ENCODE data around the gene RGR. TPM values are rescaled to one million over a fixed set of nuclear protein-coding genes. Genes with fewer than 3 reads are reported as not detected.

Gene RGR
- total RNA-seq, 1 experiment from 2014 or later = not detected

DNA sequence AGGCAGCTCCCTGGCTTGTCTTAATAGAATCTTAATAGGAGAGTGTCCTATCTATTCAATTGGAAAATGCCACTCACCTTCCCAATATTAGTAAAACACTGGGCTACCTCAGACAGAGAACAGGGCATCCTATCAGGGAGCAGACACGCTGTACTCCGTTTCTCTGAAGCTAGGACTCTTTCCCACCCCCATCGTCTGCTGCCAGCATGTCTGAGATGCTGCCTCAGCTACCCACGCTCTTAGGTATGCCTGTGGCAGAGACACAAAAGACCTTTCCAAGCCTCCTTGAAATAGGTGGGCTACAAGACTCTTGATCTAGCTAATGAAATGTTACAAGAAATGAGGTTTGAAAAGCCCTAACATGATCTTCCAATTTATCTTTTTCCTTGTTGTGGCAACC, 17.0 kb upstream of the RGR start:
- ChIA-PET POLR2A (no interaction called here), CTCF (interaction anchor here (0.5 kb wide), 1 partner anchor 32 kb away, joined by 3 read pairs; no protein-coding TSS in a partner anchor)
- Histone ChIP-seq H3K4me1 (ENCODE audit: control insufficient read depth, insufficient read depth, low read length) (no peaks in the 10 kb centered on the region), H3K27ac (ENCODE audit: low read length) (no peak overlapping the region), H3K9me3 (ENCODE audit: control insufficient read depth, insufficient read depth, low read depth, low read length) (no peaks in the 10 kb centered on the region), H3K36me3 (ENCODE audit: control insufficient read depth, insufficient read depth, low read length) (no peaks in the 10 kb centered on the region; the same call in 1 of the 2 replicates), H3K27me3 (ENCODE audit: control insufficient read depth, insufficient read depth, low read length) (peaks cover 14% of the 10 kb centered on the region), H3K4me3 (ENCODE audit: low read depth in 2 of 2, low read length in 2 of 2) (no peak overlapping the region)
- intact Hi-C loops (cut with micrococcal nuclease; ENCODE audit: unreplicated experiment) (no loop called here), in situ Hi-C loops (cut with HindIII; ENCODE audit: low pct_unique_long_range_greater_than_20kb, low sequenced_read_pairs) (no loop called here)
- DNase-seq (ENCODE audit: low read depth, low spot score) (no peak), ATAC-seq (no peak)
- no TSS peak for BruUV-seq (replicated peaks)
- no peak for TF ChIP-seq SIN3A (IDR thresholded peaks at IDR 0.05; ENCODE audit: borderline replicate concordance, insufficient read depth, low read depth, low read length)
- no peak for TF ChIP-seq CTCF (IDR thresholded peaks at IDR 0.05)
- TF ChIP-seq POLR2AphosphoS5 (IDR thresholded peaks at IDR 0.05; ENCODE audit: low read depth, low read length) = no peak
- TF ChIP-seq TCF7L2 (IDR thresholded peaks at IDR 0.05; ENCODE audit: low read depth, low read length) = no peak
- TF ChIP-seq, protein P1, sequence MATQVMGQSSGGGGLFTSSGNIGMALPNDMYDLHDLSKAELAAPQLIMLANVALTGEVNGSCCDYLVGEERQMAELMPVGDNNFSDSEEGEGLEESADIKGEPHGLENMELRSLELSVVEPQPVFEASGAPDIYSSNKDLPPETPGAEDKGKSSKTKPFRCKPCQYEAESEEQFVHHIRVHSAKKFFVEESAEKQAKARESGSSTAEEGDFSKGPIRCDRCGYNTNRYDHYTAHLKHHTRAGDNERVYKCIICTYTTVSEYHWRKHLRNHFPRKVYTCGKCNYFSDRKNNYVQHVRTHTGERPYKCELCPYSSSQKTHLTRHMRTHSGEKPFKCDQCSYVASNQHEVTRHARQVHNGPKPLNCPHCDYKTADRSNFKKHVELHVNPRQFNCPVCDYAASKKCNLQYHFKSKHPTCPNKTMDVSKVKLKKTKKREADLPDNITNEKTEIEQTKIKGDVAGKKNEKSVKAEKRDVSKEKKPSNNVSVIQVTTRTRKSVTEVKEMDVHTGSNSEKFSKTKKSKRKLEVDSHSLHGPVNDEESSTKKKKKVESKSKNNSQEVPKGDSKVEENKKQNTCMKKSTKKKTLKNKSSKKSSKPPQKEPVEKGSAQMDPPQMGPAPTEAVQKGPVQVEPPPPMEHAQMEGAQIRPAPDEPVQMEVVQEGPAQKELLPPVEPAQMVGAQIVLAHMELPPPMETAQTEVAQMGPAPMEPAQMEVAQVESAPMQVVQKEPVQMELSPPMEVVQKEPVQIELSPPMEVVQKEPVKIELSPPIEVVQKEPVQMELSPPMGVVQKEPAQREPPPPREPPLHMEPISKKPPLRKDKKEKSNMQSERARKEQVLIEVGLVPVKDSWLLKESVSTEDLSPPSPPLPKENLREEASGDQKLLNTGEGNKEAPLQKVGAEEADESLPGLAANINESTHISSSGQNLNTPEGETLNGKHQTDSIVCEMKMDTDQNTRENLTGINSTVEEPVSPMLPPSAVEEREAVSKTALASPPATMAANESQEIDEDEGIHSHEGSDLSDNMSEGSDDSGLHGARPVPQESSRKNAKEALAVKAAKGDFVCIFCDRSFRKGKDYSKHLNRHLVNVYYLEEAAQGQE (IDR thresholded peaks at IDR 0.05; ENCODE audit: insufficient read depth in 1 of 2, low read depth in 2 of 2, low read length in 1 of 2) = no peak

DNA sequence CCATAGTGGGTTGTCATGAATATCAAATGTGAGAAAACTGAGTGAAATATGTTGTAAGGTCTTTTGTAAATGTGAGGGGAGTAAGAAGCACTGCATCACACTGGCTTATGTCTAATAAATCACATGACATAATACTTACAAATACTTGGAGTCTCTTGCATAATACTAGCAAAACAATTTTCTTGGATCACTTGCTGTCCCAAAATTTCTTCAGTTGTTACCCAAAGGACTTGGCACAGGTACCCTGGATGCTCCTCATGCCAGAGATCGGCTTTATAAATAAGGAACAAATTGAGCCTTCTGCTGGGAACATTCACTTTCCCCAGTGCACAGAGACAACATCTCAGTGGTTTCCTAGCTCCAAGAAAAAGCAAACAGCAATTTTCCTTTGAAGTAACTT, 14.5 kb upstream of the RGR start:
- no peaks in the 10 kb centered on the region; the same call in 1 of the 2 replicates for H3K36me3 ChIP-seq (ENCODE audit: control insufficient read depth, insufficient read depth, low read length)
- H3K4me1 ChIP-seq (ENCODE audit: control insufficient read depth, insufficient read depth, low read length) = no peaks in the 10 kb centered on the region
- intact Hi-C loops (cut with micrococcal nuclease; ENCODE audit: unreplicated experiment) = no loop called here
- TF ChIP-seq SIN3A (IDR thresholded peaks at IDR 0.05; ENCODE audit: borderline replicate concordance, insufficient read depth, low read depth, low read length) (no peak), CTCF (IDR thresholded peaks at IDR 0.05) (no peak), TCF7L2 (IDR thresholded peaks at IDR 0.05; ENCODE audit: low read depth, low read length) (no peak), POLR2AphosphoS5 (IDR thresholded peaks at IDR 0.05; ENCODE audit: low read depth, low read length) (no peak)
- TF ChIP-seq, protein P1 (IDR thresholded peaks at IDR 0.05; ENCODE audit: insufficient read depth in 1 of 2, low read depth in 2 of 2, low read length in 1 of 2) = no peak
- in situ Hi-C loops (cut with HindIII; ENCODE audit: low pct_unique_long_range_greater_than_20kb, low sequenced_read_pairs) = no loop called here
- peaks cover 8% of the 10 kb centered on the region; the same call in 1 of the 2 replicates for H3K27me3 ChIP-seq (ENCODE audit: control insufficient read depth, insufficient read depth, low read length)
- no peak for DNase-seq (ENCODE audit: low read depth, low spot score)
- ChIA-PET POLR2A (no interaction called here), CTCF (no interaction called here)
- BruUV-seq (replicated peaks) = no TSS peak
- no peak overlapping the region for H3K27ac ChIP-seq (ENCODE audit: low read length)
- ATAC-seq = no peak
- H3K4me3 ChIP-seq (ENCODE audit: low read depth in 2 of 2, low read length in 2 of 2) = no peak overlapping the region
- H3K9me3 ChIP-seq (ENCODE audit: control insufficient read depth, insufficient read depth, low read depth, low read length) = no peaks in the 10 kb centered on the region
